Vagina (tissue), 2 donors: ENCODE data around the gene MYO3B.

ENCODE experiments used
- CTCF ChIP-seq, 3 experiments: fragments of 450-650 bp in 2 of 3; fragments of 200-600 bp in 1 of 3; sonication (generic) in 1 of 3; IDR thresholded peaks; one replicate each; pipeline ENCODE4 v1.5.1; 2017 to 2019; ENCODE audit warnings: antibody characterized with exemption in 3 of 3, mild to moderate bottlenecking in 2 of 3, moderate library complexity in 2 of 3
- POLR2AphosphoS5 ChIP-seq, 2 donors: sonication (generic); formaldehyde crosslinking; IDR thresholded peaks; one replicate each; pipeline ENCODE4 v1.9.0; 2017; ENCODE audit warnings: antibody characterized with exemption in 2 of 2, mild to moderate bottlenecking in 2 of 2, low read depth in 1 of 2; ENCODE audit not compliant: insufficient read depth in 1 of 2

GRCh38 chr2:170577356-170577755 is 399.4 kb downstream of the MYO3B start:
- no peak for TF ChIP-seq CTCF (IDR thresholded peaks at IDR 0.05)
- TF ChIP-seq POLR2AphosphoS5 (IDR thresholded peaks at IDR 0.05; ENCODE audit: insufficient read depth in 1 of 2, low read depth in 1 of 2): no peak
